ENCODE measurements around the gene PNPO.

PNPO gene

DNA sequence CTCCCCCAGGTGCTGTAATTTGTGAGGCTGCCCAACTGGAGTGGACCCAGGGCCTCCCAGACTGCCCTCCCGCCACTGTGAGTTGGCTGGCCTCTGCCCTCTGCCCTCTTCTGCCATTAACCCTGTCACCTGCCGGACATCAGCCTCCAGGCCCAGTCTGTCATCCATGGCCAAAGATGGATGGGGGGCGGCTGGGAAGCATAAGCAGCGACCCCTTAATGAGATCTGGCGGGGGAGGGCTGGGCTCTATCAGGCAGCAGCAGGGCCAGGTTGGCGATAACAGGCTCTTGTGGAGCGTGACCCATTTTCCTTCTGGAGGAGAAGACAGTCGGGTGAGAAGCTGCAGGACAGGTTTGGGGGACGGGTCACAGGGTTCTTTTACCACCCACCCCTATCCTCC, 54.8 kb downstream of the PNPO start:
- DNase-seq (ENCODE audit: low spot score) (no peak), FAIRE-seq (no peak)

- DNase-seq (ENCODE audit: low spot score) (no peak), FAIRE-seq (no peak)
Measured at GRCh38 chr17:47997586-47997985, 56.2 kb downstream of the PNPO start.

DNA sequence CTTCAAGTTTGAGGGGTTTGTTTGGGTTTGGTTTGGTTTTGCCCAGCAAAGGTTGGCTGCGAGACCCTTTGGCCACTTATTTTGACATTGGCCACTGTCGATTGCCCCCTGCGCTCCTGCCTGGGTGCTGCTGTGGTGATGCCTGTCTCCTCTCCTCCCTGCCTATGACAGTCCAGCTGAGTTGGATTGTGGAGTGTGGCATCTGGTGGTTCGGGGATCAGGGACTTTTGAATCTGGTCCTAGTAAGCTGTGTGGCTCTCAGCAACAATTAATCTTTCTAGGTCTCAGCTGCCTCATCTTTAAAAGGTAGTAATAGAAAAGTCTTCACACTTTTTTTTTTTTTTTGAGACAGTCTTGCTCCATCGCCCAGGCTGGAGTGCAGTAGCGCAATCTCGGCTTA, 56.7 kb downstream of the PNPO start:
- FAIRE-seq (no peak), DNase-seq (ENCODE audit: low spot score) (no peak)

All from urothelium cell line (cell line).